OCI-LY3 (cell line): ENCODE measurements around the gene DPP10.
"Not testable (repeated sequence)": the region's sequence is repeated elsewhere in the genome, so short reads cannot be mapped to it uniquely, and the experiment has no call there.

Experiments
- H2AFZ ChIP-seq: fragments of 200-600, 300-600 bp; shearing (Covaris generic); 2 replicates; pipeline ENCODE4 v1.6.0; 2014; ENCODE audit warnings: antibody characterized with exemption, low read depth, low read length
- H3K27ac ChIP-seq: fragments of 200-600, 300-600 bp; sonication (generic); 2 replicates; pipeline ENCODE4 v1.5.1; 2014; ENCODE audit warnings: mild to moderate bottlenecking, low read length, moderate library complexity, mixed read lengths
- H3K27me3 ChIP-seq: fragments of 200-600, 300-600 bp; sonication (generic); 2 replicates; pipeline ENCODE4 v1.6.1; 2014; ENCODE audit warnings: low read depth, low read length, mixed read lengths
- H3K36me3 ChIP-seq: fragments of 200-600, 300-600 bp; sonication (generic); replicated peaks from 2 replicates; pipeline ENCODE3; 2014; ENCODE audit warnings: low read depth, low read length, mixed read lengths
- H3K4me1 ChIP-seq: fragments of 300-600, 200-600 bp; sonication (generic); 2 replicates; pipeline ENCODE4 v1.6.1; 2014; ENCODE audit warnings: low read length, mixed read lengths
- H3K4me2 ChIP-seq: fragments of 200-600, 300-600 bp; sonication (generic); 2 replicates; pipeline ENCODE4 v1.6.1; 2014; ENCODE audit warnings: low read length, mixed read lengths
- H3K4me3 ChIP-seq: fragments of 300-600, 200-600 bp; sonication (generic); 2 replicates; pipeline ENCODE4 v1.5.1; 2014; ENCODE audit warnings: antibody characterized with exemption, mild to moderate bottlenecking, low read length, moderate library complexity
- H3K79me2 ChIP-seq: fragments of 300-600, 200-600 bp; shearing (Covaris generic); 2 replicates; pipeline ENCODE4 v1.6.1; 2014; ENCODE audit warnings: mild to moderate bottlenecking, low read length, mixed read lengths
- H3K9ac ChIP-seq: fragments of 300-600, 200-600 bp; shearing (Covaris generic); 2 replicates; pipeline ENCODE4 v1.6.0; 2014; ENCODE audit warnings: mild to moderate bottlenecking, low read length, moderate library complexity
- H3K9me3 ChIP-seq: fragments of 200-600, 300-600 bp; shearing (Covaris generic); 2 replicates; pipeline ENCODE4 v1.6.1; 2014; ENCODE audit warnings: low read length, mixed read lengths; ENCODE audit not compliant: insufficient read depth
- H4K20me1 ChIP-seq: fragments of 200-600, 300-600 bp; sonication (generic); 2 replicates; pipeline ENCODE4 v1.6.1; 2016; ENCODE audit warnings: low read length, mixed read lengths; ENCODE audit not compliant: insufficient read depth
- EZH2phosphoT487 ChIP-seq: fragments of 200-600 bp; shearing (Covaris generic); IDR thresholded peaks from 2 replicates; pipeline ENCODE4 v1.6.1; 2018; ENCODE audit warnings: antibody characterized with exemption, mixed run types, low read depth
- TF ChIP-seq, protein P1 (sequence below): fragments of 200-600, 300-600 bp; sonication (generic); IDR thresholded peaks from 2 replicates; pipeline ENCODE4 v1.5.1; 2014; ENCODE audit warnings: antibody characterized with exemption, low read length, low read depth

DPP10 gene

DNA sequence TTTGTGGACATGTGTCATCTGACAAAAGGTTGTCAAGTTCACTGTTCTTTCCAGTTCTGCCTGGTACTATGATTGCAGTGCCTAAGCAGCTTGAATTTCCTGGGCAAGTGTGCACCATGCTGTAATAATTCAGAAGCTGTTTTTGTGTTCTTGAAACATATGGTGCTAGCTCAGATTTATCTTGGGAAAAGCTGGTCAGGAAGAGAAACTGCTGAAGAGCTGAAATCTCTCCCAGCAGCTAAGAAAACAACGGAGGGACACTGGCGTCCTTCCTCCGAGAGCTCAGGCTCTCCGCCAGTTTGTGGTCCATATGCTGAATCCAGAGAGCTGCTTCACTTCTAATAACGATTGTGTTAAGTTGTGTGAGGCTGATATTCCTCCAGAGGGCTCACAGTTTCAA is 642.0 kb downstream of the DPP10 start:
- Histone ChIP-seq H4K20me1 (no peaks in the 10 kb centered on the region), H3K27ac (no peak overlapping the region), H3K9ac (no peak overlapping the region), H3K4me2 (no peak overlapping the region), H3K9me3 (no peaks in the 10 kb centered on the region), H3K27me3 (no peaks in the 10 kb centered on the region), H3K79me2 (no peaks in the 10 kb centered on the region), H3K4me1 (no peaks in the 10 kb centered on the region), H3K4me3 (no peak overlapping the region), H2AFZ (no peak overlapping the region), H3K36me3 (no peaks in the 10 kb centered on the region)
- TF ChIP-seq EZH2phosphoT487 = no peak
- TF ChIP-seq, protein P1, sequence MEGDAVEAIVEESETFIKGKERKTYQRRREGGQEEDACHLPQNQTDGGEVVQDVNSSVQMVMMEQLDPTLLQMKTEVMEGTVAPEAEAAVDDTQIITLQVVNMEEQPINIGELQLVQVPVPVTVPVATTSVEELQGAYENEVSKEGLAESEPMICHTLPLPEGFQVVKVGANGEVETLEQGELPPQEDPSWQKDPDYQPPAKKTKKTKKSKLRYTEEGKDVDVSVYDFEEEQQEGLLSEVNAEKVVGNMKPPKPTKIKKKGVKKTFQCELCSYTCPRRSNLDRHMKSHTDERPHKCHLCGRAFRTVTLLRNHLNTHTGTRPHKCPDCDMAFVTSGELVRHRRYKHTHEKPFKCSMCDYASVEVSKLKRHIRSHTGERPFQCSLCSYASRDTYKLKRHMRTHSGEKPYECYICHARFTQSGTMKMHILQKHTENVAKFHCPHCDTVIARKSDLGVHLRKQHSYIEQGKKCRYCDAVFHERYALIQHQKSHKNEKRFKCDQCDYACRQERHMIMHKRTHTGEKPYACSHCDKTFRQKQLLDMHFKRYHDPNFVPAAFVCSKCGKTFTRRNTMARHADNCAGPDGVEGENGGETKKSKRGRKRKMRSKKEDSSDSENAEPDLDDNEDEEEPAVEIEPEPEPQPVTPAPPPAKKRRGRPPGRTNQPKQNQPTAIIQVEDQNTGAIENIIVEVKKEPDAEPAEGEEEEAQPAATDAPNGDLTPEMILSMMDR = no peak

GRCh38 chr2:115086051-115086620 is 643.7 kb downstream of the DPP10 start:
- H3K4me3 ChIP-seq, H3K9ac ChIP-seq, H3K9me3 ChIP-seq, H3K79me2 ChIP-seq, H3K36me3 ChIP-seq, H3K27ac ChIP-seq, H3K27me3 ChIP-seq, H4K20me1 ChIP-seq, H3K4me2 ChIP-seq, H3K4me1 ChIP-seq, H2AFZ ChIP-seq: not testable (repeated sequence)

DNA sequence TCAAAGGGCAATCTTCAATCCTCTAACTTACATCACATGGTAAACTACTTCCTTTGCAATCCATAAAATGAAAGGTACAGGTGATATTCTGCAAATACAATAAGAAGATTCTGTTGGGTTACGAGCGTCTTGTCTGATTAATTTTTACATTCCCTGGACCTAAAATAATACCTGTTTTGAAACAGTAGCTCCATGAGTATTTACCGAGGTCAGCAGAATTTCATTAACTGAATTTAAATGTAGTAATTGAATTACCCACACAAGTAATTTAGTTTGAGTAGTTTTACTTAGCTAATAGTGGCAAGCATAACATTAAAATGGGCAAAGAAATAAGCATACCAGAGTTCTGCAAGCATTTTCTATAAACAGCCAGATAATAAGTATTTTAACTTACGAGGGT is 652.0 kb downstream of the DPP10 start:
- Histone ChIP-seq H3K4me3 (no peak overlapping the region), H4K20me1 (no peaks in the 10 kb centered on the region), H2AFZ (no peak overlapping the region), H3K36me3 (no peaks in the 10 kb centered on the region), H3K9me3 (no peaks in the 10 kb centered on the region), H3K79me2 (no peaks in the 10 kb centered on the region), H3K4me1 (no peaks in the 10 kb centered on the region), H3K4me2 (no peak overlapping the region), H3K27me3 (no peaks in the 10 kb centered on the region), H3K27ac (no peak overlapping the region), H3K9ac (no peak overlapping the region)
- no peak for TF ChIP-seq EZH2phosphoT487
- TF ChIP-seq, protein P1 = no peak

- Histone ChIP-seq H3K79me2 (no peaks in the 10 kb centered on the region), H3K4me2 (no peak overlapping the region), H2AFZ (no peak overlapping the region), H3K27me3 (no peaks in the 10 kb centered on the region), H3K4me1 (no peaks in the 10 kb centered on the region), H4K20me1 (no peaks in the 10 kb centered on the region), H3K9me3 (no peaks in the 10 kb centered on the region), H3K4me3 (no peak overlapping the region), H3K36me3 (no peaks in the 10 kb centered on the region), H3K27ac (no peak overlapping the region), H3K9ac (no peak overlapping the region)
- no peak for TF ChIP-seq EZH2phosphoT487
Measured at GRCh38 chr2:115105966-115106365, 663.5 kb downstream of the DPP10 start.

- TF ChIP-seq EZH2phosphoT487 = no peak
- TF ChIP-seq, protein P1 = no peak
- Histone ChIP-seq H3K79me2 (no peaks in the 10 kb centered on the region), H3K9ac (no peak overlapping the region), H2AFZ (no peak overlapping the region), H3K9me3 (no peaks in the 10 kb centered on the region), H3K4me1 (no peaks in the 10 kb centered on the region), H3K36me3 (no peaks in the 10 kb centered on the region), H3K4me2 (no peak overlapping the region), H4K20me1 (no peaks in the 10 kb centered on the region), H3K27me3 (no peaks in the 10 kb centered on the region), H3K4me3 (no peak overlapping the region), H3K27ac (no peak overlapping the region)
Measured at GRCh38 chr2:115115135-115115534, 672.7 kb downstream of the DPP10 start.
